ENCODE data around the gene VASH2. TPM values are rescaled to one million over a fixed set of nuclear protein-coding genes. Genes with fewer than 3 reads are reported as not detected.

The VASH2 gene
- total RNA-seq, 1 experiment from 2014 or later: not detected

DNA sequence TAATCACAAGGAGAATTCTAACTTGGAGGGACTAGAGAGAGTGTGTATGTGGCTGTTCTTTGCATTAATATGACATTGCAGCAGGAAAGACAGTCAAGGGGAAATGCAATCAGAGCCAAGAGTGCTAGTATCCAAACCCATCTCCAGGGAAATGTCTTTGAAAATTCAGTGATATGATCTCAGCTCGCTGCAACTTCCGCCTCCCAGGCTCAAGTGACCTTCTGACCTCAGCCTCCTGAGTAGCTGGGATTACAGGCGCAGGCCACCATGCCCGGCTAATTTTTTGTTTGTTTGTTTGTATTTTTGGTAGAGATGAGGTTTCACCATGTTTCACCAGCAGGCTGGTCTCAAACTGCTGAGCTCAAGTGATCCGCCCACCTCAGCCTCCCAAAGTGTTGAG is 16.3 kb downstream of the VASH2 start:
- CTCF ChIA-PET: interaction anchor here (0.5 to 5.8 kb wide), 6 partner anchors 16 to 174 kb away, joined by 3 to 39 read pairs (median 5); partner anchors contain the start of gene VASH2

DNA sequence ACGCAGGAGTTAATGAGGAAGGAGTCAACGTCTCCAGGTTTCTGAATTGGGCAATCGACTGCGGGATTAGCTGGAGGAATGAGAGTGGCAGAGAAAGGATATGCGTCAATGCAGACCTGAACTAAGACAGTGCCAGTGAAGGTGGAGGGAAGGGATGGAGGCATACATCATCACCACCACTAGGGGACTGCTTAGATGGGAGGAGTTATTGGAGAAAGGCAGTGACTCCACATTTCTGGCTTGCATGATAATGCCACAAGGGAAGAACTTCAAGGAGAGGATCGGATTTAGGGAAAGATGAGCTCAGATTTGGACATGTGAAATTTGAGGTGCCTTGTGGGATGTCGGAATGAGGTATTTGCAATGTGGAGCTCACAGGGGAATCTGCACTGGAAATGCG is 17.5 kb downstream of the VASH2 start:
- Mint-ChIP-seq H3K4me1 (ENCODE audit: insufficient read depth, unreplicated experiment) (no peaks in the 10 kb centered on the region), H3K27me3 (ENCODE audit: insufficient read depth, unreplicated experiment) (peaks cover 45% of the 10 kb centered on the region), H3K4me3 (ENCODE audit: unreplicated experiment) (no peak overlapping the region), H3K9me3 (ENCODE audit: unreplicated experiment) (no peaks in the 10 kb centered on the region), H3K27ac (ENCODE audit: low read depth, unreplicated experiment) (no peak overlapping the region), H3K36me3 (ENCODE audit: insufficient read depth, unreplicated experiment) (no peaks in the 10 kb centered on the region)
- intact Hi-C loops (cut with micrococcal nuclease): no loop called here
- TF ChIP-seq, protein P1, sequence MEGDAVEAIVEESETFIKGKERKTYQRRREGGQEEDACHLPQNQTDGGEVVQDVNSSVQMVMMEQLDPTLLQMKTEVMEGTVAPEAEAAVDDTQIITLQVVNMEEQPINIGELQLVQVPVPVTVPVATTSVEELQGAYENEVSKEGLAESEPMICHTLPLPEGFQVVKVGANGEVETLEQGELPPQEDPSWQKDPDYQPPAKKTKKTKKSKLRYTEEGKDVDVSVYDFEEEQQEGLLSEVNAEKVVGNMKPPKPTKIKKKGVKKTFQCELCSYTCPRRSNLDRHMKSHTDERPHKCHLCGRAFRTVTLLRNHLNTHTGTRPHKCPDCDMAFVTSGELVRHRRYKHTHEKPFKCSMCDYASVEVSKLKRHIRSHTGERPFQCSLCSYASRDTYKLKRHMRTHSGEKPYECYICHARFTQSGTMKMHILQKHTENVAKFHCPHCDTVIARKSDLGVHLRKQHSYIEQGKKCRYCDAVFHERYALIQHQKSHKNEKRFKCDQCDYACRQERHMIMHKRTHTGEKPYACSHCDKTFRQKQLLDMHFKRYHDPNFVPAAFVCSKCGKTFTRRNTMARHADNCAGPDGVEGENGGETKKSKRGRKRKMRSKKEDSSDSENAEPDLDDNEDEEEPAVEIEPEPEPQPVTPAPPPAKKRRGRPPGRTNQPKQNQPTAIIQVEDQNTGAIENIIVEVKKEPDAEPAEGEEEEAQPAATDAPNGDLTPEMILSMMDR (IDR thresholded peaks at IDR 0.05; ENCODE audit: unreplicated experiment): peak; percentile 54
- peak; percentile 89 for DNase-seq (ENCODE audit: unreplicated experiment)
- no TSS peak for BruUV-seq (replicated peaks)
- ChIA-PET POLR2A (interaction anchor here (0.6 to 1.0 kb wide), 2 partner anchors 110 to 261 kb away, joined by 3 read pairs; partner anchors contain the start of gene FLVCR1), CTCF (interaction anchor here (0.6 to 5.8 kb wide), 18 partner anchors 10 to 192 kb away, joined by 3 to 39 read pairs (median 4); partner anchors contain the start of gene VASH2)

More for the DNA sequence above, 16.3 kb downstream of the VASH2 start:
- Mint-ChIP-seq H3K36me3 (ENCODE audit: insufficient read depth, unreplicated experiment) (no peaks in the 10 kb centered on the region), H3K4me3 (ENCODE audit: unreplicated experiment) (no peak overlapping the region), H3K27me3 (ENCODE audit: insufficient read depth, unreplicated experiment) (peaks cover 55% of the 10 kb centered on the region), H3K27ac (ENCODE audit: low read depth, unreplicated experiment) (no peak overlapping the region), H3K9me3 (ENCODE audit: unreplicated experiment) (peaks cover 2% of the 10 kb centered on the region), H3K4me1 (ENCODE audit: insufficient read depth, unreplicated experiment) (no peaks in the 10 kb centered on the region)
- intact Hi-C loops (cut with micrococcal nuclease): no loop called here
- BruUV-seq (replicated peaks): no TSS peak
- POLR2A ChIA-PET: interaction anchor here (0.6 to 1.6 kb wide), 2 partner anchors 12 to 558 kb away, joined by 4 to 5 read pairs; no protein-coding TSS in a partner anchor
- TF ChIP-seq, protein P1 (IDR thresholded peaks at IDR 0.05; ENCODE audit: unreplicated experiment): no peak
- DNase-seq (ENCODE audit: unreplicated experiment): no peak

DNA sequence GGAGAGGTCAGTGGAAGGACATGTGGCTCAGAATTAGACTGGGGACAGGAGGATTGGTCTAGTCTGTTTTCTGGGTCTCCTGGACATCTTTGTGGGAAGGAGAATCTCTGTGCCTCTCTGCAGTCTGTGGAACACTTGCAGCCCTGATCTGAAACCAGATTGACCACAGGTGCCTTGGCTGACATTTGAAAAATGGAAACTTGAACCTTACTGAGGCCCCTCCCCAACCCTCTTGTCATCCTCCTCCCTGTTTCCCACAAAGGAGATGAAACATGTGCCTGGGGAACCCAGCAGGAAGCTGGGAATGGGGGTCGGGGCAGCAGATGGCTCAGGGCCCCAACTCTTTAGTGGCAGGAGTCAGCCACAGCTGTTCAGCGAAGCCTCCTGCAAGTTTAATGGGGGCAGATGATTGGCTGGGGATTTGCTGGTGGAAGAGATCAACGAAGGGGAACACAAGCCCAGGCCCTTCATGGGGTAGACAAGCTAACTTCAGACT is 18.1 kb downstream of the VASH2 start:
- BruUV-seq (replicated peaks): no TSS peak
- no peak overlapping the region for H3K4me3 Mint-ChIP-seq (ENCODE audit: unreplicated experiment)
- H3K27ac Mint-ChIP-seq (ENCODE audit: low read depth, unreplicated experiment): no peak overlapping the region
- intact Hi-C loops (cut with micrococcal nuclease): no loop called here
- CTCF ChIA-PET: interaction anchor here (0.6 to 5.8 kb wide), 17 partner anchors 10 to 158 kb away, joined by 3 to 39 read pairs (median 4); partner anchors contain the start of gene VASH2
- H3K27me3 Mint-ChIP-seq (ENCODE audit: insufficient read depth, unreplicated experiment): peaks cover 38% of the 10 kb centered on the region
- TF ChIP-seq, protein P1 (IDR thresholded peaks at IDR 0.05; ENCODE audit: unreplicated experiment): no peak
- H3K9me3 Mint-ChIP-seq (ENCODE audit: unreplicated experiment): no peaks in the 10 kb centered on the region
- H3K4me1 Mint-ChIP-seq (ENCODE audit: insufficient read depth, unreplicated experiment): no peaks in the 10 kb centered on the region
- no peak for DNase-seq (ENCODE audit: unreplicated experiment)
- no peaks in the 10 kb centered on the region for H3K36me3 Mint-ChIP-seq (ENCODE audit: insufficient read depth, unreplicated experiment)
- POLR2A ChIA-PET: interaction anchor here (1.0 kb wide), 1 partner anchor 111 kb away, joined by 3 read pairs; the partner anchor contains the start of gene FLVCR1

DNA sequence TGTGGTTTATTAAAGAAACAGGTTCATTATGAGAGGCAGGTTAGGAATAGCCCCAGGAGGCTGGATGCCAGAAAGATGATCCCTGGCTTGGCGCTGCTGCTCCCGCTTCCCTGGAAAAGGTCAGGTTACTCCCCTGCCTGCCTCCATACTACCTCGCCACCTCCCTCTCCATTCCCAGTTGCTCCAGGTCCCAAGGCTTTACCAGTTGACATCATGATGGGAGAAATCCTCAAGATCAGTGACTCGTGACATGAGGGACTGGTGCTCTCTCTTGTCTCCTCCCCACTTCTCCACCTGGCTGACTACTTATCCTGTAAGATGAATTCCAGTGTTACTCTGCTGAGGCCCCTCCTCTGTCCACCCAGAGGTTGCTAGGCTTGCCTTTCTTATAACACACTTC is 19.7 kb downstream of the VASH2 start:
- Mint-ChIP-seq H3K4me3 (ENCODE audit: unreplicated experiment) (no peak overlapping the region), H3K27ac (ENCODE audit: low read depth, unreplicated experiment) (no peak overlapping the region), H3K27me3 (ENCODE audit: insufficient read depth, unreplicated experiment) (peaks cover 29% of the 10 kb centered on the region), H3K36me3 (ENCODE audit: insufficient read depth, unreplicated experiment) (no peaks in the 10 kb centered on the region), H3K4me1 (ENCODE audit: insufficient read depth, unreplicated experiment) (no peaks in the 10 kb centered on the region), H3K9me3 (ENCODE audit: unreplicated experiment) (no peaks in the 10 kb centered on the region)
- TF ChIP-seq, protein P1 (IDR thresholded peaks at IDR 0.05; ENCODE audit: unreplicated experiment): no peak
- intact Hi-C loops (cut with micrococcal nuclease): no loop called here
- CTCF ChIA-PET: no interaction called here
- POLR2A ChIA-PET: no interaction called here
- BruUV-seq (replicated peaks): no TSS peak
- no peak for DNase-seq (ENCODE audit: unreplicated experiment)

All from MCF 10A (cell line).